ENCODE data around the gene CDK19. TPM values are rescaled to one million over a fixed set of nuclear protein-coding genes. Genes with fewer than 3 reads are reported as not detected.

CDK19 gene
- total and polyA plus RNA-seq, 9 of the 15 experiments (the other 6 are each of a cell fraction or from before 2014, with no cell fraction given), result 3.8 to 15.2 (median 7.4) TPM

- Histone ChIP-seq H3K9me1 (ENCODE audit: control insufficient read depth, insufficient read depth, low read length) (no peaks in the 10 kb centered on the region), H3K4me3 (no peak overlapping the region), H4K20me1 (replicated peaks; ENCODE audit: control insufficient read depth, insufficient read depth, low read length) (no peaks in the 10 kb centered on the region), H3K79me2 (ENCODE audit: control insufficient read depth, insufficient read depth, low read length) (no peaks in the 10 kb centered on the region), H2AFZ (ENCODE audit: low read depth, low read length) (no peak overlapping the region), H3K9ac (ENCODE audit: insufficient read depth in 1 of 2, low read depth in 2 of 2, low read length in 2 of 2) (no peak overlapping the region), H3K36me3 (ENCODE audit: control insufficient read depth, insufficient read depth, low read length) (no peaks in the 10 kb centered on the region), H3K9me3 (replicated peaks; ENCODE audit: control insufficient read depth, insufficient read depth, low read depth, low read length) (no peaks in the 10 kb centered on the region), H3K4me1 (replicated peaks in 1 of 2; ENCODE audit: control insufficient read depth in 2 of 2, insufficient read depth in 2 of 2, low read length in 2 of 2) (no peaks in the 10 kb centered on the region; a peak in 1 of 5 replicates), H3K4me2 (ENCODE audit: insufficient read depth, low read length) (no peak overlapping the region), H3K27ac (ENCODE audit: extremely low read depth, low read depth, low read length) (no peak overlapping the region), H3K27me3 (ENCODE audit: control insufficient read depth in 2 of 2, insufficient read depth in 2 of 2, low read length in 2 of 2) (peaks cover 0 to 4% of the 10 kb centered on the region in 2 experiments; a peak in 1 of 5 replicates)
- intact Hi-C loops (cut with micrococcal nuclease) (no loop called here), in situ Hi-C loops (cut with MboI) (no loop called here)
- ATAC-seq (no peak), DNase-seq (ENCODE audit: extremely low read depth in 1 of 4, low spot score in 3 of 4) (no peak), FAIRE-seq (no peak)
- POLR2A ChIA-PET, result interaction anchor here (1.2 kb wide), 1 partner anchor 120 kb away, joined by 3 read pairs; no protein-coding TSS in a partner anchor
- no TSS peak for BruUV-seq (replicated peaks)
- WGBS (ENCODE audit: insufficient coverage, low coverage, missing lambda C conversion rate), result 4% methylated on average over 2 of the region's 2 CpGs
- TF ChIP-seq ZNF436 (CRISPR knock-in tag; IDR thresholded peaks at IDR 0.05) (no peak), ZNF384 (IDR thresholded peaks at IDR 0.05; ENCODE audit: low read depth, low read length) (no peak), CCNT2 (IDR thresholded peaks at IDR 0.05; ENCODE audit: borderline replicate concordance, extremely low read depth, insufficient read length, low read depth, low read length) (no peak), ZFPM2 (CRISPR knock-in tag; IDR thresholded peaks at IDR 0.05) (no peak), MAZ (CRISPR knock-in tag; conservative IDR thresholded peaks at IDR 0.05 in 1 of 2, IDR thresholded peaks at IDR 0.05 in 1 of 2) (no peak), ZEB2 (IDR thresholded peaks at IDR 0.05) (no peak), ZNF121 (CRISPR knock-in tag; conservative IDR thresholded peaks at IDR 0.05) (no peak), ZNF232 (CRISPR knock-in tag; IDR thresholded peaks at IDR 0.05) (no peak), PHB (CRISPR knock-in tag; IDR thresholded peaks at IDR 0.05) (no peak), LCOR (CRISPR knock-in tag; IDR thresholded peaks at IDR 0.05) (no peak), ZNF445 (CRISPR knock-in tag; IDR thresholded peaks at IDR 0.05; ENCODE audit: low read depth) (no peak), ZC3H11A (IDR thresholded peaks at IDR 0.05; ENCODE audit: low read depth, low read length) (no peak), SAFB2 (IDR thresholded peaks at IDR 0.05; ENCODE audit: borderline replicate concordance, low read depth, low read length, severe bottlenecking) (no peak), POLR2G (IDR thresholded peaks at IDR 0.05; ENCODE audit: low read depth, low read length) (no peak), KAT2B (IDR thresholded peaks at IDR 0.05; ENCODE audit: low read depth, low read length) (no peak)
- TF ChIP-seq, protein P1, sequence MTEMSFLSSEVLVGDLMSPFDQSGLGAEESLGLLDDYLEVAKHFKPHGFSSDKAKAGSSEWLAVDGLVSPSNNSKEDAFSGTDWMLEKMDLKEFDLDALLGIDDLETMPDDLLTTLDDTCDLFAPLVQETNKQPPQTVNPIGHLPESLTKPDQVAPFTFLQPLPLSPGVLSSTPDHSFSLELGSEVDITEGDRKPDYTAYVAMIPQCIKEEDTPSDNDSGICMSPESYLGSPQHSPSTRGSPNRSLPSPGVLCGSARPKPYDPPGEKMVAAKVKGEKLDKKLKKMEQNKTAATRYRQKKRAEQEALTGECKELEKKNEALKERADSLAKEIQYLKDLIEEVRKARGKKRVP (CRISPR knock-in tag; IDR thresholded peaks at IDR 0.05), result no peak
- TF ChIP-seq, protein P2, sequence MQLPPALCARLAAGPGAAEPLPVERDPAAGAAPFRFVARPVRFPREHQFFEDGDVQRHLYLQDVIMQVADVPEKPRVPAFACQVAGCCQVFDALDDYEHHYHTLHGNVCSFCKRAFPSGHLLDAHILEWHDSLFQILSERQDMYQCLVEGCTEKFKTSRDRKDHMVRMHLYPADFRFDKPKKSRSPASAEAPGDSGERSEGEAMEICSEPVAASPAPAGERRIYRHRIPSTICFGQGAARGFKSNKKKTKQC (CRISPR knock-in tag; IDR thresholded peaks at IDR 0.05), result no peak
- TF ChIP-seq, protein P3, sequence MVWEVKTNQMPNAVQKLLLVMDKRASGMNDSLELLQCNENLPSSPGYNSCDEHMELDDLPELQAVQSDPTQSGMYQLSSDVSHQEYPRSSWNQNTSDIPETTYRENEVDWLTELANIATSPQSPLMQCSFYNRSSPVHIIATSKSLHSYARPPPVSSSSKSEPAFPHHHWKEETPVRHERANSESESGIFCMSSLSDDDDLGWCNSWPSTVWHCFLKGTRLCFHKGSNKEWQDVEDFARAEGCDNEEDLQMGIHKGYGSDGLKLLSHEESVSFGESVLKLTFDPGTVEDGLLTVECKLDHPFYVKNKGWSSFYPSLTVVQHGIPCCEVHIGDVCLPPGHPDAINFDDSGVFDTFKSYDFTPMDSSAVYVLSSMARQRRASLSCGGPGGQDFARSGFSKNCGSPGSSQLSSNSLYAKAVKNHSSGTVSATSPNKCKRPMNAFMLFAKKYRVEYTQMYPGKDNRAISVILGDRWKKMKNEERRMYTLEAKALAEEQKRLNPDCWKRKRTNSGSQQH (CRISPR knock-in tag; IDR thresholded peaks at IDR 0.05), result no peak
- CTCF ChIA-PET (ENCODE audit: low intra/inter-chr PET ratio), result no interaction called here
Observed at GRCh38 chr6:110756817-110757216, 58.5 kb downstream of the CDK19 start.

Data from K562 (cell line).